GM21786 (cell line): ENCODE data around the gene AP2A1.

Experiments
- ATAC-seq: cut with Tn5 transposase; IDR thresholded peaks from one replicate; pipeline ENCODE4 v1.9.1; 2021; ENCODE audit not compliant: unreplicated experiment

The AP2A1 gene

GRCh38 chr19:49792829-49793560 lies 26.2 kb downstream of the AP2A1 start:
- ATAC-seq, result no peak

GRCh38 chr19:49793561-49793840 lies 26.7 kb downstream of the AP2A1 start:
- ATAC-seq, result no peak

- ATAC-seq, result no peak
Observed at GRCh38 chr19:49795615-49796014, 28.8 kb downstream of the AP2A1 start.

GRCh38 chr19:49798574-49798973 lies 31.8 kb downstream of the AP2A1 start:
- no peak for ATAC-seq

GRCh38 chr19:49799271-49799797 lies 32.5 kb downstream of the AP2A1 start:
- ATAC-seq, result no peak

GRCh38 chr19:49799798-49800376 lies 33.1 kb downstream of the AP2A1 start:
- ATAC-seq, result no peak

- no peak for ATAC-seq
Observed at GRCh38 chr19:49800771-49801170, 34.0 kb downstream of the AP2A1 start.

GRCh38 chr19:49801401-49801888 lies 34.6 kb downstream of the AP2A1 start:
- no peak for ATAC-seq

GRCh38 chr19:49801966-49802661 lies 35.3 kb downstream of the AP2A1 start:
- no peak for ATAC-seq

GRCh38 chr19:49802836-49803528 lies 36.2 kb downstream of the AP2A1 start:
- ATAC-seq, result no peak

GRCh38 chr19:49803529-49803856 lies 36.7 kb downstream of the AP2A1 start:
- no peak for ATAC-seq

- no peak for ATAC-seq
Observed at GRCh38 chr19:49805822-49806619, 39.2 kb downstream of the AP2A1 start.

- no peak for ATAC-seq
Observed at GRCh38 chr19:49806620-49806959, 39.8 kb downstream of the AP2A1 start.

GRCh38 chr19:49807058-49807903 lies 40.5 kb downstream of the AP2A1 start:
- no peak for ATAC-seq

GRCh38 chr19:49807904-49808675 lies 41.3 kb downstream of the AP2A1 start:
- no peak for ATAC-seq

GRCh38 chr19:49808711-49809159 lies 41.9 kb downstream of the AP2A1 start:
- ATAC-seq, result no peak

- ATAC-seq, result no peak
Observed at GRCh38 chr19:49809160-49809940, 42.5 kb downstream of the AP2A1 start.

- no peak for ATAC-seq
Observed at GRCh38 chr19:49809941-49810389, 43.2 kb downstream of the AP2A1 start.
